ENCODE results near the gene SYNDIG1L.
A peak's percentile ranks its signal among the peaks of the same experiment; 100 is the strongest.

SYNDIG1L gene

GRCh38 chr14:74429221-74429691 is 3.2 kb upstream of the SYNDIG1L start:
- no peak for DNase-seq (ENCODE audit: low spot score)

- no peak for DNase-seq (ENCODE audit: low spot score)
These were observed 1.6 kb upstream of the SYNDIG1L start for GRCh38 chr14:74427651-74428050.

- peak; percentile 33 for DNase-seq (ENCODE audit: low spot score)
These were observed 347 bp downstream of the SYNDIG1L start for GRCh38 chr14:74425525-74426201.

- DNase-seq (ENCODE audit: low spot score) = no peak
These were observed 1.4 kb downstream of the SYNDIG1L start for GRCh38 chr14:74424606-74425005.

- DNase-seq (ENCODE audit: low spot score) = no peak
These were observed 2.8 kb downstream of the SYNDIG1L start for GRCh38 chr14:74423246-74423645.

GRCh38 chr14:74421981-74422380 is 4.0 kb downstream of the SYNDIG1L start:
- DNase-seq (ENCODE audit: low spot score) = no peak

GRCh38 chr14:74419086-74419485 is 6.9 kb downstream of the SYNDIG1L start:
- DNase-seq (ENCODE audit: low spot score) = no peak

GRCh38 chr14:74418031-74418430 is 8.0 kb downstream of the SYNDIG1L start:
- DNase-seq (ENCODE audit: low spot score) = no peak

GRCh38 chr14:74417611-74418010 is 8.4 kb downstream of the SYNDIG1L start:
- DNase-seq (ENCODE audit: low spot score) = no peak

- DNase-seq (ENCODE audit: low spot score) = no peak
These were observed 8.8 kb downstream of the SYNDIG1L start for GRCh38 chr14:74417201-74417600.

GRCh38 chr14:74415115-74415437 is 10.9 kb downstream of the SYNDIG1L start:
- no peak for DNase-seq (ENCODE audit: low spot score)

- no peak for DNase-seq (ENCODE audit: low spot score)
These were observed 11.5 kb downstream of the SYNDIG1L start for GRCh38 chr14:74414403-74415114.

GRCh38 chr14:74413627-74414026 is 12.4 kb downstream of the SYNDIG1L start:
- DNase-seq (ENCODE audit: low spot score) = no peak

GRCh38 chr14:74412753-74413152 is 13.3 kb downstream of the SYNDIG1L start:
- no peak for DNase-seq (ENCODE audit: low spot score)

- no peak for DNase-seq (ENCODE audit: low spot score)
These were observed 14.3 kb downstream of the SYNDIG1L start for GRCh38 chr14:74411671-74412070.

GRCh38 chr14:74409441-74409840 is 16.6 kb downstream of the SYNDIG1L start:
- no peak for DNase-seq (ENCODE audit: low spot score)

- no peak for DNase-seq (ENCODE audit: low spot score)
These were observed 17.1 kb downstream of the SYNDIG1L start for GRCh38 chr14:74408870-74409269.

GRCh38 chr14:74407801-74408154 is 18.2 kb downstream of the SYNDIG1L start:
- no peak for DNase-seq (ENCODE audit: low spot score)

- no peak for DNase-seq (ENCODE audit: low spot score)
These were observed 18.8 kb downstream of the SYNDIG1L start for GRCh38 chr14:74407021-74407800.

GRCh38 chr14:74405663-74406062 is 20.3 kb downstream of the SYNDIG1L start:
- DNase-seq (ENCODE audit: low spot score) = no peak

GRCh38 chr14:74404435-74404834 is 21.6 kb downstream of the SYNDIG1L start:
- no peak for DNase-seq (ENCODE audit: low spot score)

GRCh38 chr14:74403619-74404417 is 22.2 kb downstream of the SYNDIG1L start:
- DNase-seq (ENCODE audit: low spot score) = no peak
